DOHH2 (cell line): ENCODE data around the gene TRPC4.

Source experiments
- H3F3A ChIP-seq: fragments of 200-600 bp; sonication (generic), shearing (Covaris generic); 2 replicates; pipeline ENCODE4 v1.6.0; 2016; ENCODE audit warnings: antibody characterized with exemption, mild to moderate bottlenecking; ENCODE audit not compliant: control insufficient read depth, insufficient read depth
- H3K27ac ChIP-seq: fragments of 200-600 bp; sonication (generic); 2 replicates; pipeline ENCODE4 v1.5.1; 2014; ENCODE audit warnings: low read depth, mild to moderate bottlenecking, low read length, moderate library complexity
- H3K27me3 ChIP-seq: fragments of 200-600 bp; sonication (generic); 2 replicates; pipeline ENCODE4 v1.6.1; 2014; ENCODE audit warnings: mild to moderate bottlenecking, low read length, mixed read lengths; ENCODE audit not compliant: control insufficient read depth
- H3K36me3 ChIP-seq: fragments of 200-600 bp; sonication (generic); 2 replicates; pipeline ENCODE4 v1.6.1; 2014; ENCODE audit warnings: mild to moderate bottlenecking, low read length, moderate library complexity, mixed read lengths; ENCODE audit not compliant: control insufficient read depth
- H3K4me1 ChIP-seq: fragments of 200-600 bp; sonication (generic); 2 replicates; pipeline ENCODE4 v1.6.1; 2014; ENCODE audit warnings: mild to moderate bottlenecking, low read length, mixed read lengths; ENCODE audit not compliant: control insufficient read depth
- H3K4me2 ChIP-seq: fragments of 200-600 bp; sonication (generic); 2 replicates; pipeline ENCODE4 v1.6.0; 2014; ENCODE audit warnings: mild to moderate bottlenecking, low read length, moderate library complexity
- H3K4me3 ChIP-seq: fragments of 200-600 bp; sonication (generic); 2 replicates; pipeline ENCODE4 v1.5.1; 2014; ENCODE audit warnings: mild to moderate bottlenecking, low read length, mixed read lengths
- H3K79me2 ChIP-seq: fragments of 200-600 bp; sonication (generic); 2 replicates; pipeline ENCODE4 v1.6.1; 2014; ENCODE audit warnings: mild to moderate bottlenecking, low read length, mixed read lengths; ENCODE audit not compliant: control insufficient read depth
- H3K9me2 ChIP-seq: fragments of 200-600 bp; sonication (generic); replicated peaks from 2 replicates; pipeline ENCODE4 v1.6.1; 2014; ENCODE audit warnings: mild to moderate bottlenecking, low read length, mixed read lengths; ENCODE audit not compliant: control insufficient read depth
- H3K9me3 ChIP-seq: fragments of 200-600 bp; sonication (generic); 2 replicates; pipeline ENCODE4 v1.6.1; 2014; ENCODE audit warnings: antibody characterized with exemption, low read length, mixed read lengths; ENCODE audit not compliant: control insufficient read depth, insufficient read depth
- H4K20me1 ChIP-seq: fragments of 200-600 bp; sonication (generic); 2 replicates; pipeline ENCODE4 v1.6.0; 2014; ENCODE audit warnings: low read depth, mild to moderate bottlenecking, antibody characterized with exemption, low read length, moderate library complexity; ENCODE audit not compliant: control insufficient read depth, insufficient read depth
- CTCF ChIP-seq: fragments of 200-600 bp; sonication (generic); IDR thresholded peaks from one replicate; pipeline ENCODE4 v1.5.1; 2014; ENCODE audit warnings: antibody characterized with exemption, mild to moderate bottlenecking, low read depth, low read length; ENCODE audit not compliant: poor library complexity, severe bottlenecking
- EZH2phosphoT487 ChIP-seq: fragments of 200-600 bp; sonication (generic); IDR thresholded peaks from 2 replicates; pipeline ENCODE4 v1.6.1; 2017; ENCODE audit warnings: borderline replicate concordance, mild to moderate bottlenecking, antibody characterized with exemption, low read length, moderate library complexity, mixed read lengths

TRPC4 gene

DNA sequence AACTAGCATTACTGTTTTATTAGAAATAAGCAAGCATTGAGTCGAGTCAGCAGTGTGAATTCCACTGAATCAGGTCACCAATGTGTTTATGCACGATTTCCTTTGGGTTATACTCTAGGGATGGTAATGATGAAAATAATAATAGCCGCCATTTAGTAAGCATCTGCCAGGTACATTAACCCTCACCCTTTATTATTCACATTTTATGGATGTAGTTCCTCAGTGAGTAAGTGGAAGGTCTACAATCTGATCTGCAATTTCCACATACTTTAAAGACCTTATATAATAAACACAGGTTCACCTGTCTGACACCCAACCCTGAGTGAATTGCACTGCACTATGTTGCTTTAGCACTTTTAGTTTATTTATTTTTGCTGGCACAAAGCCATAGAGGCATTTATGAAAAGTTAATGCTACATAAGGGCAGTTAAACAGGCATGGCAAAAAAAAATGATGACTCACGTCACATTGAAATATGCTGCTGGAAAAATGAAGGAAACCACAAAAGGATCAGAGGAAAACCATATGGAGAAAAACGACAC, 122.4 kb downstream of the TRPC4 start:
- Histone ChIP-seq H3K4me2 (no peak overlapping the region), H3F3A (no peaks in the 10 kb centered on the region), H3K36me3 (no peaks in the 10 kb centered on the region), H4K20me1 (no peaks in the 10 kb centered on the region), H3K9me2 (no peaks in the 10 kb centered on the region), H3K9me3 (no peaks in the 10 kb centered on the region), H3K4me3 (no peak overlapping the region), H3K4me1 (no peaks in the 10 kb centered on the region), H3K79me2 (no peaks in the 10 kb centered on the region), H3K27me3 (no peaks in the 10 kb centered on the region), H3K27ac (no peak overlapping the region)
- TF ChIP-seq CTCF (no peak), EZH2phosphoT487 (no peak)

DNA sequence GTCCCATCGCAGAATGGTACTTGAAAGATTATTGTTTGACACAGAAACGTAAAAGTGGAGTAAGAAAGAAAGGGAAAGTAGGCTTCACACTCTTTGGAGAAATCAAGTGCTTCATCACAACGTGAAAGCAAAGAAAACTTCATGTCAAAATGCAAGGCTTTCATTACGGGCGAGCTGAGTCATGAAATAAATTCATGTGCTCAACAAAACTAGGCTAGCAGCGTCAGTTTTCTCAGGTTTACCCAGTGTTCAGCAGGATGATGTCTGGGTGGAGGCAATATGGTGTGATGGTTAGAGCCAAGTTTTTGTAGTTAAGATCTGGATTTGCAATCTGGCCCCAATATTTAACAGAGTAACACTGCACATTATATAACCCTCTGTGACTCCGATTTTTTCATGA, 128.0 kb downstream of the TRPC4 start:
- Histone ChIP-seq H3F3A (no peaks in the 10 kb centered on the region), H3K4me1 (no peaks in the 10 kb centered on the region), H3K27me3 (no peaks in the 10 kb centered on the region), H3K9me2 (no peaks in the 10 kb centered on the region), H3K36me3 (no peaks in the 10 kb centered on the region), H3K9me3 (no peaks in the 10 kb centered on the region), H3K4me3 (no peak overlapping the region), H3K27ac (no peak overlapping the region), H4K20me1 (no peaks in the 10 kb centered on the region), H3K79me2 (no peaks in the 10 kb centered on the region), H3K4me2 (no peak overlapping the region)
- TF ChIP-seq CTCF = no peak
- no peak for TF ChIP-seq EZH2phosphoT487

DNA sequence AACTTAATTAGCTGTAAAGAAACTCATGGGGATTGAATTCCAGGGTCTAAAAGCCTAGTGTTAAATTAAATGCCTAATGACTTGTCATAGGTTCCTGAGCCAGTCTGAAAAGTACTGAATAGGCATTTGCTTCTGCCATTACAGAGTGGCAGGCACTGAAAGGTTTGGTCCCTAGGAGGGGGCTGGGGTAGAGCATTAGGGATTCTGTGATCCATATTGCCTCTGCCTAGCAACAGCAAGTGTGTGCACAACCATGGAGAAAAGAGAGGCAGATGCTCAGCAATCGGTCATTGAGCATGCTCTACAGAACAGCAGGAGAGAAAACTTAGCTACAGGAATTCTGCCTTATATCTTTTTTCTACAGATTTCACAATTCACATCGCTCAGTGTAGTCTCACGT, 133.5 kb downstream of the TRPC4 start:
- Histone ChIP-seq H3K9me2 (no peaks in the 10 kb centered on the region), H3K4me1 (no peaks in the 10 kb centered on the region), H3K4me2 (no peak overlapping the region), H3K9me3 (no peaks in the 10 kb centered on the region), H3K27me3 (no peaks in the 10 kb centered on the region), H3K4me3 (no peak overlapping the region), H3F3A (no peaks in the 10 kb centered on the region), H3K79me2 (no peaks in the 10 kb centered on the region), H3K27ac (no peak overlapping the region), H3K36me3 (no peaks in the 10 kb centered on the region), H4K20me1 (no peaks in the 10 kb centered on the region)
- TF ChIP-seq CTCF = no peak
- TF ChIP-seq EZH2phosphoT487 = no peak

DNA sequence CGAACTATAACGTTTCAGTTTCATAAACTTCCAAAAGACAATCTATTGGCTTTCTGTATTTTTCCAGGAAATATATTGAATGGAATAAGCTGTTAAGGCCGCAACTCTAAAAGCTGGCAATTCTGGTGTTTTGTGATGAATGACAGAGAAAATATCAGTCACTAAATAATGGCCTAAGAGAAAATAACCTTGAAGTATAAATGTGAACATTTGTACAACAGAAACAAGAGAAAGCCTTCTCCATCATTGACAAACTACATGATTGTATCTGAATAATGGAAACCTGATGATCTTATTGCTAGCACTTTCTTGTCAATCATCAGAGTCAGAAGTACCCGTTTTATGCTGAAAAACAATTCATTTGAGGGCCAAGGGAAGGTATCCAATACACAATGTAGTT, 134.3 kb downstream of the TRPC4 start:
- Histone ChIP-seq H3K4me3 (no peak overlapping the region), H3F3A (no peaks in the 10 kb centered on the region), H3K9me3 (no peaks in the 10 kb centered on the region), H4K20me1 (no peaks in the 10 kb centered on the region), H3K27me3 (no peaks in the 10 kb centered on the region), H3K36me3 (no peaks in the 10 kb centered on the region), H3K79me2 (no peaks in the 10 kb centered on the region), H3K9me2 (no peaks in the 10 kb centered on the region), H3K4me1 (no peaks in the 10 kb centered on the region), H3K4me2 (no peak overlapping the region), H3K27ac (no peak overlapping the region)
- TF ChIP-seq CTCF = no peak
- TF ChIP-seq EZH2phosphoT487 = no peak
